HCEC 1CT (cell line): ENCODE measurements around the gene AMHR2.
A peak's percentile ranks its signal among the peaks of the same experiment; 100 is the strongest.
"Not testable (repeated sequence)": the region's sequence is repeated elsewhere in the genome, so short reads cannot be mapped to it uniquely, and the experiment has no call there.

ENCODE experiments used
- DNase-seq: peaks from one replicate; pipeline ENCODE4 v3.0.0-alpha.2; 2017

Gene AMHR2

DNA sequence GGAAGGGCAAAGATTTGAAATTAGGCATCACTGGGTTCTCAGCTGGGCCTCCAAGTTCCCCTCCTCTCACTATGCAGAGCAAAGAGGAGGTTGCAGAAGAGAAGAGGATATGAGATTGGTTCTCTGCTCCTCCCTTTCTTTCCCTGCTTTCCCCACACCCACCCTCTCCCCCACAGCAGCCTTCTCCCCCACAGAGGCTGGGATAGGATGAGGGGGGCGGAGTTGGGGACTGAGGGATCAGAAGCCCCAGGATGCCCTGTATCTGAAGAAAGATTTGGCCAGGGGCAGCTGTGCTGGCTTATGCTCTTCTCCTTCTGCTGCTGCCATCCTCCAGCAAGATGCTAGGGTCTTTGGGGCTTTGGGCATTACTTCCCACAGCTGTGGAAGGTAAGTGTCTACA, at the start of gene AMHR2:
Gene AMHR2, plus strand, starts transcription at position 259 of the 400 bp plus-strand sequence. Its CDS starts 80 bp downstream, at position 339.
- no peak for DNase-seq

DNA sequence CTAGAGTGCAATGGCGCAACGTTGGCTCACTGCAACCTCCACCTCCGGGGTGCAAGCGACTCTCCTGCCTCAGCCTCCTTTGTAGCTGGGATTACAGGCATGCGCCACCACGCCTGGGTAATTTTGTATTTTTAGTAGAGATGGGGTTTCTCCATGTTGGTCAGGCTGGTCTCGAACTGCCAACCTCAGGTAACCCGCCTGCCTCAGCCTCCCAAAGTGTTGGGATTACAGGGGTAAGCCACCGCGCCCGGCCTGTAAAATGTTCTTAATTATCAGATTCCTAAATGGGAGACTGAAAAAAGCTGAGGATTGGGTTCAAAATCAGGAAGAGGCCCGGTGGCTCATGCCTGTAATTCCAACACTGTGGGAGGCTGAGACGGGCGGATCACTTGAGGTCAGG, 49.4 kb upstream of the AMHR2 start:
- DNase-seq = not testable (repeated sequence)

DNA sequence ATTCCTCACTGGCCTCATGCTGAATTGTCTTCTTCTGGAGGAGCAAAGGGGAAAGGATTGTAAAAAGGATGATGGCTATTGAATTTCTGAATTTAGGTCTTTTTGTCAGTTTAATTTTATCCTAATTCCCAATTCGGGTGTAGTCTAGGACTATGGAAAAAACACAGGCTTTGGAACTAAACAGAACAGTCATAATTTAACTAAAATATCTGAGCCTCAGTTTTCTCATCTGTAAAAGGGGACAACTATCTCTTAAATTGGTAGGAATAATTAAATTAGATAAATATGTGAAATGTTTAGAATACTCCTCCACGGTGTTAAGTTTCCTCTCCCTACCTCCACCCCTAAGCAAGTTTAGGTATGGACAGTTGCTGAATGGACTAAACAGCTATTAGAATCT, 46.9 kb upstream of the AMHR2 start:
- no peak for DNase-seq

DNA sequence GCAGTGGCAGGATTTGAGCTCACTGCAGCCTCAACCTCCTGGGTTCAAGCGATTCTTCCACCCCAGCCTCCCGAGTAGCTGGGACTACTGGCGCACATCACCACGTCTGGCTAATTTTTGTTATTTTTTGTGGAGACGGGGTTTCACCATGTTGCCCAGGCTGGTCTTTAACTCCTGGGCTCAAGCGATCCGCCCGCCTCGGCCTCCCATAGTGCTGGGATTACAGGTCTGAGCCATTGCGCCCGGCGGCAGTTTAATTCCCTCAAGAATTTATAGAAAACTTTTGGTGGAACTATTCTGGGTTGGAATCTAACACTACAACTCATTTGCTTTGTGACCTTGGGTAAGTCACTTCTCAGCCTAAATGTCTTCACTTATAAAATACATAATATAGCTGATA, 45.4 kb upstream of the AMHR2 start:
- DNase-seq = no peak

DNA sequence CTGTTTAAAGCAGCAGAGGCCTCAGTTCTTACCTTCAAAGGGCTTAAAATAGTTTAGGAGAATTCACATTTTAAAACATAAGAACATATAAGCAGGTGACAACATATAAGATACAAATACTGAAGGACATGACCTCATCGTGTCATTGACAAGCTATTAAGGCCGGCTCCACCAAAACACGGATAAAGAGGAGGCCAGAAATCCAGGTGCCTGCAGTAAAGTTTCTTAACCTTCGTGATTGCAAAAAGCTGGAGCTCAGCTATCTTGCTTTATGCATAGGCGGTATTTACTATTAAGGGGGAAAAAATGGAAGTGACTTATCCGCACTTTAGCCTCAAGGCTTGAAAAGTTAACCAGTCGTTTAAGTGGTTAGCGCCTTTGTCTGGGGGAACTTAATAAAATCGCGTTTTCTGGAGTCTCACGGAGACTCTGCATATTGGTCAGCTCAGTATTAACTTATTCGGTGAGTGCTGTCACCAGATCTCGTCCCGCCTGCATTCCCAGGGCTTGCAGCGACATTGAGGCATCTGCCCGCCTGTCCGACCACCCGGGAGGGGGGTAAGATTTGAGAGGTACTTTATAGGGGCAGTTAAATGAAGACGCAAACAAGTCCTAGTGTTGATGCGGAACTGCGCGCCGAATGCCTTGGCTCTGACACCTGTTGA, 44.8 kb upstream of the AMHR2 start:
- no peak for DNase-seq

DNA sequence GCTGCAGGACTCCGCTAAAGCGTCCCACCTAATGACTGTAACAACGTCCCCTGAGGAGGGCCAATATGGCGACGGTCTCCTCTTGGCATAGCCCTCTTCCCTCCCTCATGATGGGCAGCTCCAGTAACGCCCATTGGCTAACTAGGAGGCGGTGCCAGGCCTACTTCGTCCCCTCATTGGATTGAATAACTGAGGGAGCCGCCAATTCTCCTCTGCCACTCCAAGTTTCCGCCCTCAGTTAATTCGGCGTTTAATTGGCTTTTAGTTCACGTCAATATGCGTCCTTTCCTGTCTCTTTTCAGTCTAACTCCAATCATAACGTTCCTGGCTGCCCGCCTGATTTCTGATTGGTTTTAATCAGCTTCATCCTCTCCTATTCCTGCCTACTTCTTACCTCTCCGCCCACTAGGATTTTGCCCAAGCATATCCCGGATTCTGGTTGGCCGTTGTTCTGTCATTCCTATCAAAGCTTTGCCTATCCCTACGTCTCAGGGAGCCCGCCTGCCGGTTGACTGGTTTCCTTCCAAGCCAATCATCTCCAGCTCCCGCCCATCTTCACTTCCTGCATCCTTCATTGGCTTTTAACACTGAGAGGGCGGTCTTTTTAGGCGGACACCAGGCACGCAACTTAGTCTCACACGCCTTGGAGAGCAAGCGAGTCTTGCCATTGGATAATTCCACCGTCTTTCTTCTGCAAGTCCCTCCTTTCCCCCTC, 44.1 kb upstream of the AMHR2 start:
- DNase-seq = peak; percentile 100

DNA sequence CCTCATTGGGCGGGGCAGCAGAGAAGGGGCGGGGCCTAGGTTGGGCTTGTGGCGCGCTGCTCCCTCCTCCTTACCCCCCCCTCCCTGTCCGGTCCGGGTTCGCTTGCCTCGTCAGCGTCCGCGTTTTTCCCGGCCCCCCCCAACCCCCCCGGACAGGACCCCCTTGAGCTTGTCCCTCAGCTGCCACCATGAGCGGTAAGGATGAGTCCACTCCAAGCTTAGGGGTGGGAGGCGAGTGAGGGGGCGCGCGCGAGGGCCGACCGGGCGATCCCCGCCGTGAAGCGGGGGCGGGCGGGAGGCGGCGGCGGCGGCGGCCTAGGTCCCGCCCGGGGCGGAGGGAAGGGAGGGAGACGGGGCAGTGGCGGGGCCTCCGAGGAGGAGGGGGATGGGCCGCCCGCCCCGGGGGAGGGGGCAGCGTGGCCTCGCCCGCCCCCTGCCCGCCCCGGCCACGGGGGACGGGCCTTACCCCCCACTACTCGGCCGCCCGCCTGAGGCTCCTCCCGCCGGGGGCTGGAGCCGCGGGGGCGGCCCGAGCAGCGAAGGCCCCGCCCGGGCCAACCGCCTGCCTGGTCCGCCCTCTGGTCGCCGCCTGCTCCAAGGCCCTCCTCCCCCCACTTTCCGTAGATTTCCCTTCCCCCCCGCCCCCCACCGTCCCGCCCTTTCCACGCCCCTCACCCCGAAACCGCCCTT, 43.4 kb upstream of the AMHR2 start, which contains the start of gene SP1:
Gene SP1, plus strand, starts transcription at position 73 of the 690 bp plus-strand sequence. Its CDS starts 116 bp downstream, at position 189.
- peak; percentile 96 for DNase-seq

DNA sequence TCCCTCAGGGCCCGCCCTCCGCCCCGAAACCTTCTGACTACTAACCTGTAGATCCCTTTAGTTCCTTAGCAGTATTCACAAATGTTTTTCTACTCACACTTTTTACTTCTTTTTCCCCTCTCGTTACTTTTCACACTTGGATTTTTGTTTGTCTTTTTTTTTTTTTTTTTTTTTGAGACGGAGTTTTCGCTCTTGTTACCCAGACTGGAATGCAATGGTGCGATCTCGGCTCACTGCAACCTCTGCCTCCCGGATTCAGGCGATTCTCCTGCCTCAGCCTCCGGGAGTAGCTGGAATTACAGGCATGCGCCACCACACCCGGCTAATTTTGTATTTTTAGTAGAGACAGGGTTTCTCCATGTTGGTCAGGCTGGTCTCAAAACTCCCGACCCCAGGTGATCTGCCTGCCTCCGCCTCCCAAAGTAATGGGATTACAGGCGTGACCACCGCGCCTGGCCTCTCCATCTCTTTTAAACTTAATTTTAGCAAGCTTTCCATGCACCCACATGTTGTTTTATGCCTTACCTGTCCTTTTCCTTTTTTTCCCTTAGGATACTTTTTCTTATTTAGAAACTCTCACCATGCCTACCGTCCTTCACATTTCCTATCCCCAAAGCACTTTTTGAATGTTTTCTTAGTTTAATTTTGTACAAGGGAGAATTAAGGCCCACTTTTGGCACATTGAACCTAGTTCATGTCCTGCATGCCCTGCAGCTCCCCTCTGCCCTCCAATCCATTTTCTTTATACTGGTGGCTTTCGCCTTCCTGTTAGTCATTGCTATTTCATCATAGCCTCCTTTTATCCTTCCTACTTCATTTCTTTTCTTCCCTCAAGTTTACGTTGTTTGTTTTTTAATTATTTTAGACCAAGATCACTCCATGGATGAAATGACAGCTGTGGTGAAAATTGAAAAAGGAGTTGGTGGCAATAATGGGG, 42.6 kb upstream of the AMHR2 start:
- peak; percentile 68 for DNase-seq

DNA sequence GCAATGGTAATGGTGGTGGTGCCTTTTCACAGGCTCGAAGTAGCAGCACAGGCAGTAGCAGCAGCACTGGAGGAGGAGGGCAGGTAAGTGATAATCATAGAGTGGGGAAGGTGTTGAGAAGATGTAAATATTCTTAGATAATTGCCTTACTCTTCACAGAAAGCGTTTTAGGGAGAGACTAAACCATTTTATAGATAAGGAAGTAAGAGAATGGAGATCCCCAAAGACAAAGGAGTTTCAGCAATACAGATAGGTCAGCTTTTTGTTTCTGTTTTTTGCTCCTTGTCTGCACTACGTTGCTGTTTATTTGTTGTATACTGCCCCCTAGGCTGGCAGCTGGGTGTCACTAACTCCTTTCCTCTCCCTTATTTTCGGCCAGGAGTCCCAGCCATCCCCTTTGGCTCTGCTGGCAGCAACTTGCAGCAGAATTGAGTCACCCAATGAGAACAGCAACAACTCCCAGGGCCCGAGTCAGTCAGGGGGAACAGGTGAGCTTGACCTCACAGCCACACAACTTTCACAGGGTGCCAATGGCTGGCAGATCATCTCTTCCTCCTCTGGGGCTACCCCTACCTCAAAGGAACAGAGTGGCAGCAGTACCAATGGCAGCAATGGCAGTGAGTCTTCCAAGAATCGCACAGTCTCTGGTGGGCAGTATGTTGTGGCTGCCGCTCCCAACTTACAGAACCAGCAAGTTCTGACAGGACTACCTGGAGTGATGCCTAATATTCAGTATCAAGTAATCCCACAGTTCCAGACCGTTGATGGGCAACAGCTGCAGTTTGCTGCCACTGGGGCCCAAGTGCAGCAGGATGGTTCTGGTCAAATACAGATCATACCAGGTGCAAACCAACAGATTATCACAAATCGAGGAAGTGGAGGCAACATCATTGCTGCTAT, 41.7 kb upstream of the AMHR2 start:
- peak; percentile 70 for DNase-seq

DNA sequence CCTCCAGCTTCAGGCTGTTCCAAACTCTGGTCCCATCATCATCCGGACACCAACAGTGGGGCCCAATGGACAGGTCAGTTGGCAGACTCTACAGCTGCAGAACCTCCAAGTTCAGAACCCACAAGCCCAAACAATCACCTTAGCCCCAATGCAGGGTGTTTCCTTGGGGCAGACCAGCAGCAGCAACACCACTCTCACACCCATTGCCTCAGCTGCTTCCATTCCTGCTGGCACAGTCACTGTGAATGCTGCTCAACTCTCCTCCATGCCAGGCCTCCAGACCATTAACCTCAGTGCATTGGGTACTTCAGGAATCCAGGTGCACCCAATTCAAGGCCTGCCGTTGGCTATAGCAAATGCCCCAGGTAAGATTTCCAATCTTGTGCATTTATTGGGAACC, 40.4 kb upstream of the AMHR2 start:
- no peak for DNase-seq

DNA sequence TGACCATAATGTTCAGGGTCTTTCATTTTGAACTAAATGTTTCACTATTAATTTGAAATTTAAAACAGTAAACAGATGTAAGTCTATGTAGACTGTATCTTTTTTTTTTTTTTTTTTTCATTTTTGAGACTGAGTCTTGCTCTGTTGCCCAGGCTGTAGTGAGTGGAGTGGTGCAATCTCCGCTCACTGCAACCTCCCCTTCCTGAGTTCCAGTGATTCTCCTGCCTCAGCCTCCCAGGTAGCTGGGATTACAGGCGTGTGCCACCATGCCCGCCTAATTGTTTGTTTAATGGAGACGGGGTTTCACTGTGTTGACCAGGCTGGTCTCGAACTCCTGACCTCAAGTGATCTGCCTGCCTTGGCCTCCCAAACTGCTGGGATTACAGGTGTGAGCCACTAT, 37.3 kb upstream of the AMHR2 start:
- DNase-seq = not testable (repeated sequence)

DNA sequence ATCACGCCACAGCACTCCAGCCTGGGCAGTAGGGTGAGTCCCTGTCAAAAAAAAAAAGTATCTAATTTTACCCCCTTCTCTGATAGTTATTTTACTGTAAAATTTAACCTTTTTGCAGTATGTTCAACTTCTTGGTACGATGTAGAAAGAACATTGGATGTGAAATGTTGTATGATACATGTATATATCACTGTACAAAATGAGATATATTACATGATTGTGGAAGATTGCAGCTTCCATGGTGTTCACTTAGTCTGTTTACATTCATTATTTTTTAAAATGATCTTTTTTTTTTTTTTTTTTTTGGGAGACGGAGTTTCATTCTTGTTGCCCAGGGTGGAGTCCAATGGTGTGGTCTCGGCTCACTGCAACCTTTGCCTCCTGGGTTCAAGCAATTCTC, 34.7 kb upstream of the AMHR2 start:
- DNase-seq = no peak

DNA sequence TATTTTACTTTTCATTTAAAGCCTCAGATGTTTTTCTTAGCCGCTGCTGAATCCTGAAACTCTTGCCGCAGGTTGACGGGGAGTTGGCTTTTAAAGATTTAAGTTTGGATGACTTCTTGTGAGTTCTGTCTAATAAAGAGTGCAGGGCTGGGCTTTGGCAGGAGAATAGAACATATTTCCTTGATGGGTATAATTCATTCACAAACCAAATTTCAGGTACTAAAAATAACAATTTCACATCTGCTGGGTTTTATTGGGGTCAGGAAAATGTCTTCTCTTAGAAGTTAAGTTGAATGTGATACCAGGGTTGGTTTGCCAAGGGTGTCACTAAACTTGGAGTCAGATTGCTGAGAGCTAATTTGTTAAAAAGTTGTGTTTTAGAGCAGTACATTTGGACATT, 34.0 kb upstream of the AMHR2 start:
- DNase-seq = no peak

DNA sequence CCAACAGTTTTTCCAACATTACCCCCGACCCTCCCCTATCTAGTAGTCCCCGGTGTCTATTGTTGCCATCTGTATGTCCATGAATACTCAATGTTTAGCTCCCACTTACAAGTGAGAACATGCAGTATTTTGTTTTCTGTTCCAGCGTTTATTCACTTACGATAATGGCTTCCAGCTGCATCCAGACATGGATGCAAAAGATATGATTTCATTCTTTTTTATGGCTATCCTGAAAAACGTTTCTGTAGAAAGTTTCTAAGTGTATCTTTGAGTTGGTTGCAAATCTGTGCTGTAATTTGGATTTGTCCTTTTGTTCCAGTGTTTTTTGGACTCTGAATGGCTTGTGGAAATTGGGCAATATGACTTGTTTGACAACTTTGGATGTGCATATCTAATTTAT, 31.9 kb upstream of the AMHR2 start:
- DNase-seq = no peak

DNA sequence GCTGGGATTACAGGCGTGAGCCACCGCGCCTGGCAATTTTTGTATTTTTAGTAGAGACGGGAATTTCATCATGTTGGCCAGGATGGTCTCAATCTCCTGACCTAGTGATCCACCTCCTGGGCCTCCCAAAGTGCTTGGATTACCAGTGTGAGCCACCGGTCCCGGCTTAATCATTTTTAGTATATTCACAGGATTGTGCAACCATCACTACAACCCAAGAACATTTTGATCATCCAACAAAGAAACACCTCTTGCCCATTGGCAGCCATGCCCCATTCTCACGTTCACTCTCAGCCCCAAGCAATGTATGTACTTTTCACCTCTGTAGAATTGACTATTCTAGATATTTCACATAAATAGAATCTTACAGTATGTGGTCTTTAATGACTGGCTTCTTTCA, 23.8 kb upstream of the AMHR2 start:
- no peak for DNase-seq

DNA sequence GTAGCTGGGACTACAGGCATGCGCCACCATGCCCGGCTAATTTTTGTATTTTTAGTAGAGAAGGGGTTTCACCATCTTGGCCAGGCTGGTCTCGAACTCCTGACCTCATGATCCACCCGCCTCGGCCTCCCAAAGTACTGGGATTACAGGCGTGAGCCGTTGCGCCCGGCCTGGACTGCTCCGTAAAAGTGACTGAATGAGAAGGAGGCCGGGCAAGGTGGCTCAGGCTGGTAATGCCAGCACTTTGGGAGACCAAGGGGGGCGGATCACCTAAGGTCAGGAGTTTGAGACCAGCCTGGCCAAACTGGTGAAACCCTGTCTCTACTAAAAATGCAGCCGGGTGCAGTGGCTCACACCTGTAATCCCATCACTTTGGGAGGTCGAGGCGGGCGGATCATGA, 21.3 kb upstream of the AMHR2 start:
- DNase-seq = not testable (repeated sequence)

DNA sequence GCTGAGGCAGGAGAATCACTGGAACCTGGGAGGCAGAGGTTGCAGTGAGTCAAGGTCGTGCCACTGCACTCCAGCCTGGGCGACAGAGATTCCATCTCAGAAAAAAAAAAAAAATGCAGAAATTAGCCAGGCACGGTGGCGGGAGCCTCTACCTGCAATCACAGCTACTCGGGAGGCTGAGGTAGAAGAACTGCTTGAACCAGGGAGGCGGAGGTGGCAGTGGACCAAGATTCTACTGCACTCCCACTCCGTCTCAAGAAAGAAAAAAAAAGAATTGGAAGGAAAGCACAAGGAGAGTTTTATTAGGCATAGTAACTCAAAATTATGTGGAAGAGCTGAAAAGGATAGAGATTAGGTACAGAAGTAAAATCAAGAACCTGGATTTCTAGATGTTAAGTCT, 20.8 kb upstream of the AMHR2 start:
- no peak for DNase-seq

DNA sequence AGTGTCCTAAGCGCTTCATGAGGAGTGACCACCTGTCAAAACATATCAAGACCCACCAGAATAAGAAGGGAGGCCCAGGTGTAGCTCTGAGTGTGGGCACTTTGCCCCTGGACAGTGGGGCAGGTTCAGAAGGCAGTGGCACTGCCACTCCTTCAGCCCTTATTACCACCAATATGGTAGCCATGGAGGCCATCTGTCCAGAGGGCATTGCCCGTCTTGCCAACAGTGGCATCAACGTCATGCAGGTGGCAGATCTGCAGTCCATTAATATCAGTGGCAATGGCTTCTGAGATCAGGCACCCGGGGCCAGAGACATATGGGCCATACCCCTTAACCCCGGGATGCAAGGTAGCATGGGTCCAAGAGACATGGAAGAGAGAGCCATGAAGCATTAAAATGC, 12.7 kb upstream of the AMHR2 start:
- DNase-seq = no peak

DNA sequence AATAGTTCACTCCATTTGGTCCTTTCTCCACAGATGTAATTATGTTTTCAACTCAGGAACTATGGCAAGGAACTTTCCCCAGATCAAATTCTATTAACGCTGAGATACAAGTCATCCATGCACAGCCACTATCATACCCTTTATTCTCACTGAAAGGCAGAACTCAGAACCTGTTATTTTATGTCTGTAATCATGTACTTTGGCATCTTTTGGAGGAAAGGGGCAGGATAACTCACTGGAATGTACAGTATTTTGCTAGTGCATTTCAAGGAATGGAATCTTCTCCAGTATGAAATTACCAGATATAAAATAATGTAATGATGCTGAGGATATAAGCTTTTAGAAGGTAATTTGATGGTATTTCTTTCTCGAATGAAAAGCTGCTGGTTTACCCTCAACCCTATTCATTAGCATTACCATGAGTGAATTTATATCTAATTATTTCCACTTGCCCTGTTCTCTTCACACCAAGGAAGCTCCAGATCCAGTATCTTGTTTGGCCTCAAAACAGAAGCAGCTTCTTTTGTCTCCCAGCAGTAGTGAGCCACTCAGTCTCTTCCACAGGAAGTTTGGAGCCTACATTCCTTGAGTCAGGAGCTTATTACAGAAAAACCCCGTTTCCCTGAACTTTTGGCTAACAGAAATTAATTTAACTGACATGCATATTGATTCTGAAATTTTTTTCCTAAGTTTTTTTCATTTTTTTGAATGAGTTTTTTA, 10.0 kb upstream of the AMHR2 start:
- no peak for DNase-seq

DNA sequence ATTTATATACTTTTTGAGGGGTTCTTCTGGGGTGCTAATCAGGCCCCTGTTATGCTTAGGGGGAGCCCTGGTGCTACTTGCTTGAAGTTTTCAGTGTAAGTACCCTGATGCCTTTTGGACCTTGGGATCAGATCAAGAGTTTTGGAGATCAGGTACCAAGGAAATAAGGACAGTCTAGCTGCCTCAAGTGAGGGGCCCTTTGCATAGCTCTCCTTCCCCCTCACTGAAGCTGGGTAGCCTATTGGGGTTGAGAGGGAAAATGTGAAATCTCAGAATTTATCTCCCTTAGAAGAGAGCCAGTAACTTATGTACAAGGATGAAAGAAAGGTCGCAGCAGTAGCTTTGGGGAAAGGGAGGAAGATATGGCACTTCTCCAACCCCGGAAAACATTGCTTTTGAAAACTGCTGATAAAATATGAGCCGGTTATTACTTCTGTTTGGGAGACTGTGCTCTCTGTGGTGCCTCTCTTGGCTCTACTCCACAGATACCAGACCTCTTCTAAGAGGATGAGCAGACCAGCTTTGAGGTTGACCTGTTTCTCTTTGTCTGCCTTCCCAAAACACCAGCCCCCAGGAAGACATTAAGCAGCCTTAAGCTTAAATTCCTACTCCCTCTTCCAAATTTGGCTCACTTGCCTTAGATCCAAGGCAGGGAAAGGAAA, 8.8 kb upstream of the AMHR2 start:
- DNase-seq = no peak
